ENCODE data around the gene FANCC. TPM values are rescaled to one million over a fixed set of nuclear protein-coding genes. Genes with fewer than 3 reads are reported as not detected.

The FANCC gene
- total RNA-seq, 1 experiment from 2014 or later, result 44.7 TPM

GRCh38 chr9:95088421-95089161, 228.9 kb downstream of the FANCC start:
- Histone ChIP-seq H3K4me2 (no peak overlapping the region), H3K4me3 (no peak overlapping the region), H3F3A (ENCODE audit: insufficient read depth, low read depth) (peaks cover 73% of the 10 kb centered on the region), H3K9me3 (ENCODE audit: insufficient read depth, low read depth) (no peaks in the 10 kb centered on the region), H3K27me3 (ENCODE audit: insufficient read depth, low read depth) (no peaks in the 10 kb centered on the region), H3K36me3 (ENCODE audit: low read depth) (peaks cover 12% of the 10 kb centered on the region), H3K9me2 (ENCODE audit: insufficient read depth) (no peaks in the 10 kb centered on the region), H2AFZ (no peak overlapping the region), H3K4me1 (replicated peaks; ENCODE audit: insufficient read depth) (peaks cover 45% of the 10 kb centered on the region), H3K79me2 (ENCODE audit: low read depth) (peaks cover 20% of the 10 kb centered on the region), H3K27ac (no peak overlapping the region), H4K20me1 (ENCODE audit: insufficient read depth) (peaks cover 17% of the 10 kb centered on the region)
- no peak for DNase-seq
- CTCF ChIA-PET, result interaction anchor here (0.7 kb wide), 1 partner anchor 269 kb away, joined by 3 read pairs; no protein-coding TSS in a partner anchor
- BruUV-seq (replicated peaks), result no TSS peak
- POLR2A ChIA-PET (ENCODE audit: unreplicated experiment), result no interaction called here
- intact Hi-C loops (cut with micrococcal nuclease; ENCODE audit: unreplicated experiment), result no loop called here
- TF ChIP-seq EZH2 (IDR thresholded peaks at IDR 0.05; ENCODE audit: low read depth) (no peak), CTCF (conservative IDR thresholded peaks at IDR 0.05) (no peak)

GRCh38 chr9:95087659-95088242, 229.8 kb downstream of the FANCC start:
- DNase-seq, result peak; percentile 45 to 47
- Histone ChIP-seq H4K20me1 (ENCODE audit: insufficient read depth) (peaks cover 17% of the 10 kb centered on the region), H2AFZ (no peak overlapping the region), H3K4me2 (no peak overlapping the region), H3K4me3 (no peak overlapping the region), H3F3A (ENCODE audit: insufficient read depth, low read depth) (peaks cover 67% of the 10 kb centered on the region), H3K4me1 (replicated peaks; ENCODE audit: insufficient read depth) (peaks cover 36% of the 10 kb centered on the region), H3K27me3 (ENCODE audit: insufficient read depth, low read depth) (no peaks in the 10 kb centered on the region), H3K36me3 (ENCODE audit: low read depth) (peaks cover 13% of the 10 kb centered on the region), H3K79me2 (ENCODE audit: low read depth) (peaks cover 13% of the 10 kb centered on the region), H3K9me2 (ENCODE audit: insufficient read depth) (no peaks in the 10 kb centered on the region), H3K9me3 (ENCODE audit: insufficient read depth, low read depth) (no peaks in the 10 kb centered on the region), H3K27ac (no peak overlapping the region)
- POLR2A ChIA-PET (ENCODE audit: unreplicated experiment), result no interaction called here
- CTCF ChIA-PET, result interaction anchor here (0.7 kb wide), 1 partner anchor 270 kb away, joined by 3 read pairs; no protein-coding TSS in a partner anchor
- intact Hi-C loops (cut with micrococcal nuclease; ENCODE audit: unreplicated experiment), result no loop called here
- BruUV-seq (replicated peaks), result no TSS peak
- TF ChIP-seq CTCF (conservative IDR thresholded peaks at IDR 0.05), result peak; percentile 41; the same call in 1 of the 2 replicates
- TF ChIP-seq EZH2 (IDR thresholded peaks at IDR 0.05; ENCODE audit: low read depth), result no peak

- no peak for TF ChIP-seq CTCF (conservative IDR thresholded peaks at IDR 0.05)
- TF ChIP-seq EZH2 (IDR thresholded peaks at IDR 0.05; ENCODE audit: low read depth), result no peak
- no peak overlapping the region for H2AFZ ChIP-seq
- intact Hi-C loops (cut with micrococcal nuclease; ENCODE audit: unreplicated experiment), result no loop called here
- ChIA-PET POLR2A (ENCODE audit: unreplicated experiment) (no interaction called here), CTCF (no interaction called here)
- no TSS peak for BruUV-seq (replicated peaks)
- peaks cover 26% of the 10 kb centered on the region for H3K4me1 ChIP-seq (replicated peaks; ENCODE audit: insufficient read depth)
- no peak overlapping the region for H3K4me3 ChIP-seq
- no peak for DNase-seq
- H3K9me3 ChIP-seq (ENCODE audit: insufficient read depth, low read depth), result no peaks in the 10 kb centered on the region
- no peak overlapping the region for H3K4me2 ChIP-seq
- peaks cover 66% of the 10 kb centered on the region for H3F3A ChIP-seq (ENCODE audit: insufficient read depth, low read depth)
- no peaks in the 10 kb centered on the region for H3K27me3 ChIP-seq (ENCODE audit: insufficient read depth, low read depth)
- H3K36me3 ChIP-seq (ENCODE audit: low read depth), result peaks cover 22% of the 10 kb centered on the region
- H3K79me2 ChIP-seq (ENCODE audit: low read depth), result peaks cover 17% of the 10 kb centered on the region
- H4K20me1 ChIP-seq (ENCODE audit: insufficient read depth), result peaks cover 29% of the 10 kb centered on the region
- no peaks in the 10 kb centered on the region for H3K9me2 ChIP-seq (ENCODE audit: insufficient read depth)
- H3K27ac ChIP-seq, result no peak overlapping the region
Measured at GRCh38 chr9:95086564-95086955, 230.9 kb downstream of the FANCC start.
